ENCODE measurements around the gene REPIN1. TPM values are rescaled to one million over a fixed set of nuclear protein-coding genes. Genes with fewer than 3 reads are reported as not detected.

REPIN1 gene
- polyA plus RNA-seq, 1 of the 3 experiments (the other 2 are of a cell fraction) = 91.6 TPM

- no peak overlapping the region for H2AFZ ChIP-seq (ENCODE audit: low read depth)
- no peaks in the 10 kb centered on the region for H4K20me1 ChIP-seq (ENCODE audit: insufficient read depth)
- no peaks in the 10 kb centered on the region for H3K27me3 ChIP-seq (ENCODE audit: insufficient read depth)
- CTCF ChIA-PET = interaction anchor here (0.6 to 1.8 kb wide), 5 partner anchors 11 to 589 kb away, joined by 3 to 7 read pairs (median 4); no protein-coding TSS in a partner anchor
- no peak for DNase-seq
- H3K27ac ChIP-seq (ENCODE audit: low read depth in 2 of 2, low read length in 1 of 2) = no peak overlapping the region
- peaks cover 9% of the 10 kb centered on the region for H3F3A ChIP-seq (replicated peaks; ENCODE audit: insufficient read depth)
- H3K4me1 ChIP-seq (ENCODE audit: control insufficient read depth in 1 of 2, insufficient read depth in 2 of 2, low read depth in 1 of 2, low read length in 1 of 2) = peaks cover 15 to 43% of the 10 kb centered on the region in 2 experiments
- POLR2A ChIA-PET = interaction anchor here (2.8 kb wide), 1 partner anchor 34 kb away, joined by 10 read pairs; the partner anchor contains the start of gene REPIN1
- WGBS (ENCODE audit: low lambda C conversion rate) = 97% methylated on average over 11 of the region's 13 CpGs
- H3K4me2 ChIP-seq = no peak overlapping the region
- TF ChIP-seq MAX (IDR thresholded peaks at IDR 0.05; ENCODE audit: low read depth) (no peak), ZBTB33 (IDR thresholded peaks at IDR 0.05; ENCODE audit: borderline replicate concordance, low read depth) (no peak), NFIC (IDR thresholded peaks at IDR 0.05; ENCODE audit: borderline replicate concordance) (no peak), FOXJ3 (CRISPR knock-in tag; IDR thresholded peaks at IDR 0.05) (no peak), ELF1 (IDR thresholded peaks at IDR 0.05) (no peak), TAF1 (IDR thresholded peaks at IDR 0.05; ENCODE audit: borderline replicate concordance, low read depth, low read length) (no peak), MXI1 (IDR thresholded peaks at IDR 0.05; ENCODE audit: low read depth, low read length) (no peak), RXRA (IDR thresholded peaks at IDR 0.05; ENCODE audit: borderline replicate concordance, low read depth) (no peak), SIN3A (IDR thresholded peaks at IDR 0.05; ENCODE audit: borderline replicate concordance, low read depth, low read length) (no peak), EZH2phosphoT487 (IDR thresholded peaks at IDR 0.05; ENCODE audit: borderline replicate concordance, low read depth) (no peak), RAD21 (IDR thresholded peaks at IDR 0.05; ENCODE audit: low read length) (no peak), FOXM1 (IDR thresholded peaks at IDR 0.05; ENCODE audit: low read depth) (no peak), JUND (IDR thresholded peaks at IDR 0.05) (no peak), IRF3 (IDR thresholded peaks at IDR 0.05; ENCODE audit: low read depth, low read length) (no peak), USF2 (IDR thresholded peaks at IDR 0.05; ENCODE audit: borderline replicate concordance, low read depth, low read length) (no peak), MEF2A (IDR thresholded peaks at IDR 0.05; ENCODE audit: borderline replicate concordance, low read depth) (no peak), NRF1 (IDR thresholded peaks at IDR 0.05; ENCODE audit: low read depth, low read length) (no peak)
- TF ChIP-seq, protein P1, sequence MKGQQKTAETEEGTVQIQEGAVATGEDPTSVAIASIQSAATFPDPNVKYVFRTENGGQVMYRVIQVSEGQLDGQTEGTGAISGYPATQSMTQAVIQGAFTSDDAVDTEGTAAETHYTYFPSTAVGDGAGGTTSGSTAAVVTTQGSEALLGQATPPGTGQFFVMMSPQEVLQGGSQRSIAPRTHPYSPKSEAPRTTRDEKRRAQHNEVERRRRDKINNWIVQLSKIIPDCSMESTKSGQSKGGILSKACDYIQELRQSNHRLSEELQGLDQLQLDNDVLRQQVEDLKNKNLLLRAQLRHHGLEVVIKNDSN (IDR thresholded peaks at IDR 0.05; ENCODE audit: borderline replicate concordance, low read depth) = no peak
- TF ChIP-seq, protein P2, sequence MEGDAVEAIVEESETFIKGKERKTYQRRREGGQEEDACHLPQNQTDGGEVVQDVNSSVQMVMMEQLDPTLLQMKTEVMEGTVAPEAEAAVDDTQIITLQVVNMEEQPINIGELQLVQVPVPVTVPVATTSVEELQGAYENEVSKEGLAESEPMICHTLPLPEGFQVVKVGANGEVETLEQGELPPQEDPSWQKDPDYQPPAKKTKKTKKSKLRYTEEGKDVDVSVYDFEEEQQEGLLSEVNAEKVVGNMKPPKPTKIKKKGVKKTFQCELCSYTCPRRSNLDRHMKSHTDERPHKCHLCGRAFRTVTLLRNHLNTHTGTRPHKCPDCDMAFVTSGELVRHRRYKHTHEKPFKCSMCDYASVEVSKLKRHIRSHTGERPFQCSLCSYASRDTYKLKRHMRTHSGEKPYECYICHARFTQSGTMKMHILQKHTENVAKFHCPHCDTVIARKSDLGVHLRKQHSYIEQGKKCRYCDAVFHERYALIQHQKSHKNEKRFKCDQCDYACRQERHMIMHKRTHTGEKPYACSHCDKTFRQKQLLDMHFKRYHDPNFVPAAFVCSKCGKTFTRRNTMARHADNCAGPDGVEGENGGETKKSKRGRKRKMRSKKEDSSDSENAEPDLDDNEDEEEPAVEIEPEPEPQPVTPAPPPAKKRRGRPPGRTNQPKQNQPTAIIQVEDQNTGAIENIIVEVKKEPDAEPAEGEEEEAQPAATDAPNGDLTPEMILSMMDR (IDR thresholded peaks at IDR 0.05) = no peak
- no peak overlapping the region for H3K4me3 ChIP-seq (ENCODE audit: low read depth in 2 of 2, low read length in 1 of 2)
- no peak overlapping the region for H3K9ac ChIP-seq
- no peaks in the 10 kb centered on the region for H3K9me2 ChIP-seq
- peaks cover 0 to 9% of the 10 kb centered on the region in 2 experiments for H3K36me3 ChIP-seq (replicated peaks in 1 of 2; ENCODE audit: control insufficient read depth in 1 of 2, insufficient read depth in 2 of 2, low read length in 1 of 2)
- H3K9me3 ChIP-seq = no peaks in the 10 kb centered on the region
- H3K79me2 ChIP-seq (ENCODE audit: insufficient read depth) = no peaks in the 10 kb centered on the region
Measured at GRCh38 chr7:150402671-150403321, 34.2 kb downstream of the REPIN1 start.
